Non-pigmented ciliary epithelial cell (primary cell): ENCODE results near the gene IGFBP2.

ENCODE experiments used
- DNase-seq: peaks from one replicate; pipeline ENCODE4 v3.0.0-alpha.2; 2010; ENCODE audit warnings: low read depth

Gene IGFBP2

DNA sequence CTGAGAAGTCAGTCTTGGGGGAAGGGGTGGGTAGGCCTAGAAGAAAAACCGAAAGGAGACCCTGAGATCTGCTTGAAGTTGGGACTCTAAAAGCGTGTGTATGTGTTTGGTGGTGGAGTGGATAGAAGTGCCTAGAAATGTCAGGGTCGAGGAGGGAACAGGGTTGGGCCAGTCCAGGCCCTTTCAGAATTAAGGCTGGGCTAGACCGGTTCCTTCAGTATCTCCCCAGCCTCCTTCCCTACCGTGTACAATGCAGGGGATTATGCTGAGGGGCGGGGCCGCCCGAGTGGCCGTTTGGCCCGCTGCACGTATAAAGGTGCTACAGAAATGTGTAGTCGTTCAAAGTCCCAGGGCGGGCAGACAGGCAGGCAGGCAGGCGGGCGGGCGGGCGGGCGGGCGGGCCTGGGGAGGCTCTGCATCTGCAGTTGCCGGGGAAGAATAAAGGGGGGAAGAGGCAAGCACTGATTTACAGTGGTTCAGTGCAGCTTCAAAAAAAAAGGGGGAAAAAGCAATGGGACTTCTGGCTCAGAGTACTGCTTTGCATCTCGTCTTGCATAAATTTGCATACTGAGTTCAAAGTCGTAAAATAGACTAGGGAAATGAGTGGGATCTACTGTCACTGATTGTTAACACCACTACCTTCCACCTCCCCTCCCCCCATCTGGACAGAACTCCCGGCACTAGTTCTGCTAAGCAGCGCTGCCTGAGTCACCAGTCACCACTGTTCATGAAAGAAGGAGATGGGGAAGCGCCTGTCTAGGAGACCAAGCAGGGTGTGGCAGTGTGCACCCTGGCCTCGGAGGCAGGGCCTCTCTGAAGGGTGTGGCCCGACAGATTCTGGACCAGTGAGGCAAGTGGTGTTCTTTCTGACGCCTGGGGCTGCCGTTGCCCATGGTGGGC is 3.6 kb downstream of the IGFBP2 start:
- DNase-seq = no peak

DNA sequence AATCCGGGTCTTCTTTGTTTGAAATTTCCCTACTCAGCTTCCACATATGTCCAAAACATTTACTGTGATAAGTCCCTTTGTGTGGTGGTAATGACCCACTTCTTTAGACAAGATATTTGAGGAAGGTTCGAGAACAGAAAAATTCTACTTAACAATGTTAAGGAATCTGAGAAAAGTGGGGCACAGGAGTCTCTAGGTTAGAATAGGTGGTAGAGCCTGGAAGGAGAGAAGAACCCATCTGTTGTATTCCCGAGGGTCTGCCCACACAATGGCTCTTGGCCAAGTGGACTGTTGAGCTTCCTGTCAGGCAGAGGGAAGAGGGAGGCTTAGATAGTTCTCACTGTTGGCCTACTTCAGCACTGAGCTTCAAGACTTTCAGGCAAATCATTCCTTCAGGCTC is 4.3 kb downstream of the IGFBP2 start:
- DNase-seq = no peak

DNA sequence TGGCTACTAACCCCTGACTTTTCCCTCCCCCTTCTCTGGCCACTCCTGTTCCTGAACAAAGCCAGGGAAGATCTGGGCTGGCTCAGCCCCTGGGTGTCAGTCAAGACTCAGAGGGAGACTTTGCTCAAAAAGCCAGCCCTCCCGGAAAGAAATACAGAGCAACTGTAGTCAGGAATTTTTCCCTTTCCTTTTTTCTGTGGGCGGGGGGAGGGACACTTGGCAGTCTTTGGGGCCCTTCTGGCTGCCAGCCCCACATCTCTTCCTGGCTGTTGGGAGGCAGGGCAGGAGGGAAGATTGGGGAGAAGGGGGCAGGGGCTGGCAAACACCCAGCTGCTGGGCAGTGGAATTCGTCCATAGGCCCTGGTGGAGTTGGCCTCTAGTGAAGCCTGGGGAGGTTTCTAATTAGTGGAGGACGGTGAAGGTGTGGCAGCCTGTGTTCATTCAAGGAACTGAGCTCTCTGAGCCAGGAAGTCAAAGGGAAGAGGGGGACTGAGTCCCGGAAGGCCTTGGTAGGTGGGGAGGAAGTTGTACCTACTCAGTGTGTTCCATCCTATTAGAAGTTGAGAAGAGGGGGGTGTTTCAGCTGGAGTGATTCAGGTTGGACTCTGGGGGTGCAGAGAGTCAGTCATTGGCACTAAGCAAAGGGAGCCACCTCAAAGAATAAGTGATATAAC is 10.9 kb downstream of the IGFBP2 start:
- DNase-seq = no peak

DNA sequence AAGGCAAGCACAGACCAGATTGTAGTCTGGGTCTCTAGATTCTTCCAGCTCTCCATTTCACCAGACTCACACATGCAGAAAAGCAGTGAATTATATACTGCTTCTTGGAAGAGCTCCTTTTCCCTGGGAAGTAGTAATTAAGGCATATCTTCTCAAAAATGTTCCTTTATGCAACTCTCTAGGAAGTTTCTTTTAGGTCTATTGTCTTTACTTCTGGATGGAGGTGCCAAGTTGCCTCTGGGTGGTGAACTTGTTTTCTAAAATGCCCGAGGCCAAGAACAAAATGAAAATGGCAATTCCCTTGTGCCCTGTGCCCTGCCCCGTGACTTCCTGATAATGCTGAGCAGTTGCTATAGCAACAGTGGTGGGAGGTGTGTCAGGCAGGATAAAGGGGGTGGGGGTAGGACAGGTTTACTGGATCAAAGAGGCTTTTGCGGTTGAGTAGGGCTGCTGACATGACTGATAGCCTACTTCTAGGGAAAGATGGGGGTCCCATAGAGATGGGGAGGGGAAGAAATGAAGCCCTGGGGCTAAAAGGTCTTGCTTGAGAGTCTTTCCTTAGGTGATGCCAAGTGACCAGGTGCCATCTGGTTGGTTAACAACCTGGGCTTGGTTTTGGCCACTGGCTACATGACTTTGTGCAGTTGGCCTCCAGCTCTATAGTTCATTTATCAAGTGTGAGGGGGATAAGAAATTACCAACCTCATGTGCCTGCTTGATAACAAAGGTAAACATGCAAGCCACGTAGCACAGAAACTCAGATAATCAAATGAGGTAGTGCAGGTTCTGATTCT is 11.8 kb downstream of the IGFBP2 start:
- no peak for DNase-seq

DNA sequence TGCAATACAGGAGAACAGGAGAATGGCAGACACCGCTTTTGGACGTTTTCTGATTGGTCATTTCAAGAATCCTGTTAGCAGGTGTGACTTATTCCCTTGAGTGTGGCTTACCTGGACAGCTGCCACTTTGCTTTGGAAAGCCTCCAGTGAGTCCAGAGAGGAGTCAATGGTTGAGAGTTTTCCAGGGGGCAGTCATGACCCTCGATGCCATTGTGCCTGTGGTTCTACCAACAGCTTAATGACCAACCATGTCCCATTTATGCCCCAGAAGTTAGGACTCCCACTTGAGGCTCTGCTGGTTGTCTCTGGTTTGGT is 12.4 kb downstream of the IGFBP2 start:
- no peak for DNase-seq

DNA sequence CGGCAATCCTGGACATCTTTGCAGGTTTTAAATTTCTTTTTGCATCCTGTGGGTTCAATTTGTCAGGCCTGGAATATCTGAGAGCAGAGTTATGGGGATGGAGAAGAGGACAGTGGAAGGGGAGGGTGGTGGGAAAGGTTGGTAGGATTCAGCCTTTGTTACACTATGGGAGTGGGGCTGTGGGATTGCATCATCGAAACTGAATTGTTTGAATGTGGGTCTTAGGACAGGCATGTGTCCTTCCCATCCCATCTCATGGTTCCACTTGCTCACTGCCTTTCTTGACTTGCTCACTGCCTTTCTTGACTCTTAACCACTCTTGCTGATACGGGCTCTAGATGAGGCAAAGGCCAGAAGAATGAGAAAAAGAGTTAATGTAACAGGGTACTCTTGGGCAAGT is 12.9 kb downstream of the IGFBP2 start:
- no peak for DNase-seq

DNA sequence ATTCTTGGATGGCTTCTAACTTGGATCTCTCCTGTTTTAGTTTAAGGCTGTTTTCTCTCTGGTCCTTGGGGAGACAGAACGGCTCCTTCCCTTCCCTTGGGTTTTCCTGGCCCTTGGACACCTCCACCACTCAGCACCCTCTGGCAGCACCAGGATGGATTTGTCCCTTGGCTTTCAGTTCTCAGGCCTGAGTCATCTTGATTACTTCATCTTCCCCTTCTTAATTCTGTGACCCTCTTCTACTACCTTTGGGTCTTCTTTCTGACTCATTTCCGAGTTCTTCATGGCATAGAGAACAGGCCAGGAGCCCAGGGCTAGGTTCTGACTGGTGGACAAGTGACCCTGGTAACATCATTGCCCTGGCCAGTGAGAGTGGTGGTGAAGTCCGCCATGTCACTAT is 14.9 kb downstream of the IGFBP2 start:
- no peak for DNase-seq

DNA sequence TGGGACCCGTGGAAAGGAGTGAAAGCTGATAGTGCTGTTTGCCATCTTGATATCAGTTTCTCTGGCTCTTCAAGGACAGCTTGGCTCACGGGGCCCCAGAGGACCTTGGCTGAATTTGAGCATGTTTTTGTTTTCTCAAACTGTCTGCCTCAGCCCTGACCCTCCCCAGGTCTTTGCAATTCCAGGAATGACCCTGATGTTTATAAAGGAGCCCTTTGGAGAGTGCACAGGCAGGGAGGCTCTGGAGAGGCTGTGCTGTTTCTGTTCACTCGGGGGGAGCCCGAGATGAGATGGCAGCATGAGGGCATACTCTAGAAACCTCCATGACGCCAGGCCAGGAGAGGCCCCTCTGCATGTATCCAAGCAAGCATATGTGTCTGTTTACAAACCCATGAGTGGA is 16.4 kb downstream of the IGFBP2 start:
- no peak for DNase-seq

DNA sequence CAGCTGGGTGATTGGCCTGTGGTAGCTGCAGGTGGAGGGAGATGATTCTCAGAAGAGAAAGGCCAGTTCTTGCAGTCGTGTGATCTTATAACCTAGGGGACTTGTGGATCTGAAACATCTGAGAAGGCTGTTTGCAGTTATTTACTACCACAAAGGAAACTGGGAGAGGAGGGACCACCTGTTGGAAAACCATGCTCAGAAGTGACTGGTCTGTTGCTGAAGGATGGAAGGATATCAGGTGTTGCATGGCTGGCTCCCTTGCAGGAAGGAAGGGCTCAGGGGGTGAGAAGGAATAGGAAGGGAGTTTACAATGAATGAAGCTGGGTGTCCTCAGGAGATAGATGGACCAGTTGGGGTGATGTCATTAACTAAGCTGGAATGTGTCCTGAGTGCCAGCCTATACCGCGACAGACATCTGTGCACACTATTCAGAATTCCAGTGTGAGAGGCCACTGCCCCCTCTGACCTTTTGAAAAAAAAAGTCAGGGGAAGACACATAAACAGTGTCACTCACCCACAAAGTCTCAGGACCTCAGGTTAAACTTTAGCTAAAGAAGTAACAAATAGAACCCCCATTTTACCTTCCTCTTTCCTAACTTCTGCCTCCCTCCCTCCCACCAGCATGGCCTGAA is 17.5 kb downstream of the IGFBP2 start:
- DNase-seq = no peak

DNA sequence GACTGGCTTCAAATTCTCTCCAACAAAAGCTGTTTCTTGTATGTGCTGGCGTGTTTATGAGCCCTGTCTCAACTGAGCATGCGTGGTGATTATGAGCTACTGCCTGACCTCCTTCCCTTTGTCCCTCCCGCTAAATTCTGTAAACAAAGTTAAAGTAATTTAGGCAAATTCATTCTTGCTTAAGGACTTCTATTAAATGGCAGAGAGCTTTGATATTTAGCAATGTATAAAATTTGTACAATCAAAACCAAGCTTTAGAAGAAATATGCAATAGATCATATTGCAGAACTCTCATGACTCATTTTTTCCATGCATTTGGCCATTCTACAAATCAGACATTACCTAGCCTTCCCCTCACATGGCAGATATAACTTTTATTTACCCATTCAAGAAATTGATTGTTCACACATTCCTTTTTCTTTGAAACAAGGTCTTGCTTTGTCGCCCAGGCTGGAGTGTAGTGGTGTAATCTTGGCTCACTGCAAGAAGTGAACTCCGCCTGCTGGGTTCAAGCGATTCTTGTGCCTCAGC is 18.2 kb downstream of the IGFBP2 start:
- DNase-seq = no peak

DNA sequence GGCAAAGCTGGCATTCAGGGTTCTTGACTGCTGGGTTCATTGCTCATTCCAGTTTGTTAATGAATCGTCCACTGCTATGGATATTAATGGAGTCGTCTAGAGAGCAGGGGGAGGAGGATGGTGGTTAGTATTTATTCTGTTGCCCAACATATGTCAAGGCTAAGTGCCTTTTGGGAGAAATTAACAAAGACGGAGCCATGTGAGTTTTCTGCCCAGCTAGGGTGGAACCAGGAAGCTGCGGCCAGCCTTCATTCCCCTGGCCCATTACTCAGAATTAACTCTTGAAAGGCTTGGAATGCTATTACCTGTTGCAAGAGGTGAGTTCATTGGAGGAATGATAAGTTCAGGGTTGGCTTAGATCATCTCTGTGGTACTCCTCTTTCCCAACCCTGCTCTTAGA is 19.3 kb downstream of the IGFBP2 start:
- no peak for DNase-seq

DNA sequence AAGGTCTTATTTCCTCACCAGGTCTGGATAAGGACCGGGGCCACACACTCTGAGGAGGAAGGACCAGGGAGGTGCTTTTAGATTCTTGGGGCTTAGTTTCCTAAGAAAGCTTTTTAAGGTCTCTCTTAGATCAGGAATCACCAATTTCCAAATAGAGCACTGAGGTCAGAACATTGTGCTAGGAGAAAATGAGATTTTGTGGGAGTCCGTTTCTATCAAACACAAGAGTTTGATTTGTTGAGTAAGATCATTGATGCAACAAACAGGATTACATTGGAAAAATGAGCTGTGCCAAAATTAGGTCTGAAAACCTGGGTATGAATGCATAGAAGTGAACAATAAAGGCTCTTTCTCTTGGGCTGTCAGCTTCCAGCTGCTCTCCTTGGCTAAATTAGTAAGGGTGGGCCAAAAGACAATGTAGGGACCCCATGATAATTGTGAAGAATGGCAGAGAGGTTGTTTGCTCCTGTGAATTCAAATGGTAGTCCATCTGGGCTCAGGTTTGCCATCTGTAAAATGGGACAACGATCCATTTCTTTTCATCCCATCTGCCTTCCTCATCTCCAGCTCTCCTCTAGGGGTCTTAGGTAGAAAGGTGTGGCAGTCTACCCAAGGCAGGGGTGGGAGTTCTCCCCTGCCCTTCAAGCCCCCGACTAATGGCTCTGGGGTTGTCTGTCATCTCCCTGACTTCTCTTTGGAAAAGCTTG is 20.0 kb downstream of the IGFBP2 start:
- DNase-seq = no peak

DNA sequence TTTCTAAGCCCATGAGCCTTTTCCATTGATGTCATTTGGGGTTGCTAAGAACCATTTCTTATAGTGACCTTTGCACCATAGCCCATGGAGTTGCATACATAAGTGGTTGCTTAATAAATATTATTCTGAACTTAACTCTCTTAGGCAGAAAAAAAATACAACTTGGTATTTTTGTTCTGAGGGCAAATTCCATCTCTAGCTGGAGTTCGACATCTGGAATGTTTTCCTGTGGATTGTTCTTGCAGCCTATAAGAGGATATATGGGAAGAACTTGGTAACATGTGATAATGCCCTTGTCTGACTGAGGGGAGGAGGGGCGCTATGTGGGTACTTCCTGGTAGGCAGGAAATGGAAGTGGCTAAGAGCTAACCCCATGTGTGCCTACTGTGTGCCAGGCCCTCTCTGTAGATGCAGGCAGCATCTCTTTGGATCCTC is 20.7 kb downstream of the IGFBP2 start:
- DNase-seq = no peak

DNA sequence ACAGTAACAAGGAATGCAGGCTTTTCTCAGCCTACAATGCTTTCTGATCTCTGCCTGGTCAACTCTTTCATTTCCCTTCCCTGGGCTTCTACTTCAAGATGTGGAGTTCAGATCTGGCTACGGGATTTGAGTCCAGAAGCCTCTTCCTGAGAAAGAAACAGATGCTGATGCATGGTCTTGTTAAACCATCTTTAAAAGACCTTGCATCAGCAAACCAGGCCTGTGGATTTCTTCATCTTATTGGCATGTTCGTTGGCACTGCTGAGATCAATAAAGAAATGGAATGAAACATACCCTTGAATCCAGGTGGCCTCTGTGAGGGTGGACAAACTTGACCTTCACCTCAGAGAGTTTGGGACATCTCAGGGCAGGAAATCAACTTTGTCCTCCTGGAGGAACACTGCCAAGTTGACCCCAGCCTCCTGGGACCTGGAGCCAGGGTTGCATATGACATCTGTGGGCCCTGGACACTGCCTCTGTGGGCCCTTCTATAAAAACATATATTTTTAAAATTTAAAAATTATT is 21.4 kb downstream of the IGFBP2 start:
- no peak for DNase-seq

DNA sequence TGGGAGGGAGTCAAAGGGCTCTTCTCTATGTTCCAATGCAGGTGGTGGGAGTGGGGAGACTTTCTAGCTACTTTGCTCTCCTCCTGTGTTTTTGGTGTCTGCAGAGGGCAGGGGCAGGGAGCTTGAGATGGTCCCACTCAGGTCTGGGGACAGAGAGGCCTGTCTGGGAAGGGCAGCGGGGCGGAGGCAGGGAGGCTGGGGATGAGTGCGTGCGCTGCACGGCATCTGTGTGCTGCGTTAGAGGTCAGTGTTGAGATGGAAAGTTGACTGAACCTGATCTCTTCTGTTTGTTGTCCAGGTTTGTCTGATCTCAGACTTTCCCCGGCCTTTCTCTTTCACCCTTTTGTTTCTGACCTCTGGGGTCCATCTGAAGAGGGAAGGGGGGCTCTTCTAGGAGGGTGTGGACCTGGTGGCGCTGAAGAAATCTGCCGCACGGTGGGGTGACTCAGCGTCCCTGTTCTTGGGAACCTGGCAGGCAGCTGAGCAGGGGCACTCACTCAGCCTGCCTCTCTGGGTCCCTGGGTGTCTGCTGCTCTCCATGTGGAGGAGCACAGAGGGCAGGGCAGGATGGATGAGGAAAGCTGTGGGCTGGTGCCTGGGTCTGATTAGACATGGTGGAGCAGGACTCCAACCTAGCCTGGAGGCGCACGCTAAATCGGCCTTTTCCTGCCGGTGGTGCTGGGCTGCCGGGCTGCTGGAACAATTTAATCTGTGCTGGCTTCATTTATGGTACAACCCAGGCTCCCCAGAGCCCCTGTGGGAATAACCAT is 24.1 kb downstream of the IGFBP2 start:
- DNase-seq = no peak

DNA sequence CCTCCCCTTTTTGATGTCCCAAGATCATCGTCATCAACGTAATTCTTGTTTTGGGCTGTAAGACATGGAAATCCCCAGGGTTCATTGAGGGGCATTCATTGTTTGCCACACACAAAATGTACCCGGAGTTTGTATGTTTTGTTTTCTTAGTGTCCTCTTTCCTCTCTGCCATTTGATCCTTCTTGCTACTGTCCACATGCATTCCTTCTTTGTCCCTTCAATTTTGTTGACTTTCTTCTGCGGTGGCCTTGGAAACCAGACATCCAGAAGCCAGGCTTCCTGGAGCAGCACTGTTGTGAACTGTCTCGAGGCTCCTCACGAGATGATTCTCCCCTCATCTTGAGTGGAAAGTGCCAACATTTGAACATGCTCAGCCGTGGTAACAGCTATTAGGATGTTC is 24.8 kb downstream of the IGFBP2 start:
- DNase-seq = no peak

DNA sequence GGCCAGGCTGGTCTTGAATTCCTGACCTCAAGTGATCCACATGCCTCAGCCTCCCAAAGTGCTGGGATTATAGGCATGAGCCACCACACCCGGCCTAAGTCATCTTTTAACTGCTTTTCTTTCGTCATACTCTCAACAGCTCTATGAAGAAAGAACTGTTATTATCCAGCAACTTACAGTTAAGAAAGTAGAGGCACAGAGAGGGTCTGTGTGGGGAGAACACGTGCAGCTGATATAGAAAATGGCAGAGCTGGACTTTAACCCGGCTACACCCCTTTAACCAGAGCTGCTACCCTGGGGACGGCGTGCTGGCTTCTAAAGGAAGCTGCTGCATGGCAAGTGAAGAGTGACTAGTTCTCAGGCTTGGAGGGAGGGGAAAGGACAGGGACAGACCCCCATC is 25.5 kb downstream of the IGFBP2 start:
- DNase-seq = no peak

DNA sequence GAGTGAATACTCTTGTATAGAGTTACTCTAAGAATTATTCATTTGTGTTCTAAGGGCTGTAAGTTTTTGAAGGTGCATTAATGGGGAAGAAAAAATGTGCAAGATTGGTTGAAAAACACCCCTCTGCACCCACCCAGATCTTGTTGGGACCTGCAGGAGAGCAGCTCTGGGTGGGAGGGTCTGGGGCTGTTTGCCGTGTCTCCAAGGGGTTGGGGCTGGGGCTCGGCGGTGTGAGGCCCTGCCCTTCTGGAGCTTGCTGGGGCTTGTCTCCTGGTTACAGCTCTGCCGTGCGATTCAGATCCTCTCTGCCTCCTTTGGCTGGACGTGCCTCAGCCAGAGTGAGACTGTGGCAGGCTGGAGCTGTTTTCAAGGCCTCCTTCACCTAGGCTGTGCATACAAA is 26.1 kb downstream of the IGFBP2 start:
- no peak for DNase-seq

DNA sequence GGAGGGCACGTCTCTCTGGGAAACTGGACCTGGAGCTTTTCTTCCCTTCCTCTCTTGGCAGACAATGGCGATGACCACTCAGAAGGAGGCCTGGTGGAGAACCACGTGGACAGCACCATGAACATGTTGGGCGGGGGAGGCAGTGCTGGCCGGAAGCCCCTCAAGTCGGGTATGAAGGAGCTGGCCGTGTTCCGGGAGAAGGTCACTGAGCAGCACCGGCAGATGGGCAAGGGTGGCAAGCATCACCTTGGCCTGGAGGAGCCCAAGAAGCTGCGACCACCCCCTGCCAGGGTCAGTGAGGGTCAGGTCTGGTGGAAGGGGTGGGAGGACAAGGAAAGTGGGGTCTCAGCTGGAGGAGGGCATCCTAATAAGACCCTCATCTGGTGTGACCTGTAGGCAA is 27.3 kb downstream of the IGFBP2 start:
- no peak for DNase-seq

DNA sequence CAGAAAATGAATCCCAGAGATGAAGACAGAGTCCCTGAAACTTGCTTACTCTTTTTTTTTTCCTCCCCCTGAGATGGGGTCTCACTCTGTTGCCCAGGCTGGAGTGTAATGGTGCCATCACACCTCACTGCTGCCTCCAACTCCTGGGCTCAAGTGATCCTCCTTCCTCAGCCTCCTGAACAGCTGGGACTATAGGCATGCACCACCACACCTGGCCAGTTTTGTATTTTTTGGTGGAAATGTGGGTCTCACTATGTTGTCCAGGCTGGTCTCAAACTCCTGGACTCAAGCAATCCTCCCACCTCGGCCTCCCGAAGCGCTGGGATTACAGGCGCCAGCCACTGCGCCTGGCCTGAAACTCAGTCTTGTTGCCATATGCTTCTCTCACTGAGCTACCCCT is 27.8 kb downstream of the IGFBP2 start:
- DNase-seq = no peak
